NCI-H510A (cell line): ENCODE results near the gene LRRC25.

ENCODE experiments used
- DNase-seq: peaks from one replicate; lab custom pipeline; 2025; lab: John Stamatoyannopoulos, UW

Gene LRRC25

DNA sequence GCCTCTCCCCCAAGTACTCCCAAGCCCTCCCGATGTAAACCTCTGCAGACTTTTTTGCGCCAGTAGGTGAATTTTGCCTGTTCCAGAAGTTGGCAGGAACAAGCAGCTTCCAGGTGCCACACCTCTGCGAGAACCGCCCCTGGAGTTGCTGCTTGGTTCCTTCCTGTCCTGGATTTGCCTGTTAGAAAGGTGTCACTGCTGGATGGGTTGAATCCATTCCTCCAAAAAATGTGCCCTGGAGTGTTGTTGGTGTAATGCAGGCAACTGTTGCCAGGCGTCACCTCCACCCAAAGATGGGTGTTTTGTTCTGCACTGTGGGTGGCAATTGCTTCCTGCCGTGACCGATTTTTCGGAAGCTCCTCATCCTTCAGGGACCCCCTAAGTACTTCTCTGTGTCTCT is 51.3 kb downstream of the LRRC25 start:
- DNase-seq: no peak

DNA sequence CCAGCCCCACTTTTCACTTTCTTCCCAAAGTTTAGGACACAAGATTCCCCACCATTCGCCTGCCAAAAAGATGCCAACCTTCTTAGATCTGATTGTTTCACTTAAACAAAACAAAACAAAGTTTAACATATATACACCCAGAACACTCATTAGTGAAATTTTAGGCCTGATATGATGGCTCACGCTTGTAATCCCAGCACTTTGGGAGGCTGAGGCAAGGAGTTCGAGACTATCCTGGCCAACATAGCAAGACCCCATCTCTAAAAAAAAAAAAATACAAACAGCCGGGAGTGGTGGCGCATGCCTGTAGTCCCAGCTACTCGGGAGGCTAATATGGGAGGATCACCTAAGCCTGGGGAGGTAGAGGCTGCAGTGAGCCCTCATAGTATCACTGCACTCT is 52.1 kb downstream of the LRRC25 start:
- DNase-seq: no peak

DNA sequence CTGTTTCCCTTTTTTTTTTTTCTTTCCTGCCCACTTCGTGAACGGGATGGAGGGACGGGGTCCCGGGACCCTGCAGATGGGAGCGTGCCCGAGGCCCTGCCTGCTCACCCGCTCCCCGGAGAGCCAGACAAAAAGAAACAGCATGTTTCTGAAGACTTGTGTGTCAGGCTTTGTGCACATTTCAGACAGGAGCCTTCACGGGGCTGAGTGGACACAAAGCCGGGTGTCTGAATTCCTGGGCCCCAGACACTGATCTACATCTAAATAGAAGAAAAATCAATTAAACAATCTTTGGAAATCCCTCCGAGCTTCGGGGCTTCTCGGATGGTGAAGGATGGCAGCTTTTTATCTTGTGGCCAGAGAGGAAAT is 52.9 kb downstream of the LRRC25 start:
- no peak for DNase-seq

DNA sequence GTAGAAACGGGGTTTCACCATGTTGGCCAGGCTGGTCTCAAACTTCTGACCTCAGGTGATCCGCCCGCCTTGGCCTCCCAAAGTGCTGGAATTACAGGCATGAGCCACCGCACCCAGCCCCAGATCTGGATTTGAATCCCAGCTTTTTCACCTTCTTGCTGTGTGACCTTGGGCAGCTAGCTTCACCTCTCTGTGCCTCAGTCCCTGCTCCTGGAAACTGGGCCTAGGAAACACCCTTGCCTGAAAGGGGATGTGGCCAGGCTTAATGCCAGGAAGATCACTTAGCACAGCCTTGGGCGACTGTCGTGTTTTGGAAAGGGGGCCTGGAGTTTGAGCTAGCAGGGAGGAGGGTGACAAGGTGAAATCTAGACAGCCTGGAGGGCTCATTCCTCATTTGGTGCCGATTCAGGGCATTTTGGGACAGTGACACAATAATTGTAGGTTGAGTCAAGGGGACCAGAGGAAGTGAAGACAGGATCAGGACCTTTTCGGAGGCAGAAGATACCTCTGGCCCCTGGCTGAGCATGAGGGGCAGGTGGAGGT is 55.3 kb downstream of the LRRC25 start:
- DNase-seq: no peak
